Epithelial cell of umbilical artery (primary cell): ENCODE results near the gene NLRC3. TPM values are rescaled to one million over a fixed set of nuclear protein-coding genes. Genes with fewer than 3 reads are reported as not detected.

Experiments
- total RNA-seq: library from RNA; depleted of rRNA; stranded (reverse); fragments of >200 nt; gene quantifications from 2 replicates; pipeline ENCODE4 v1.2.3, GENCODE V29; 2014

The NLRC3 gene, protein sequence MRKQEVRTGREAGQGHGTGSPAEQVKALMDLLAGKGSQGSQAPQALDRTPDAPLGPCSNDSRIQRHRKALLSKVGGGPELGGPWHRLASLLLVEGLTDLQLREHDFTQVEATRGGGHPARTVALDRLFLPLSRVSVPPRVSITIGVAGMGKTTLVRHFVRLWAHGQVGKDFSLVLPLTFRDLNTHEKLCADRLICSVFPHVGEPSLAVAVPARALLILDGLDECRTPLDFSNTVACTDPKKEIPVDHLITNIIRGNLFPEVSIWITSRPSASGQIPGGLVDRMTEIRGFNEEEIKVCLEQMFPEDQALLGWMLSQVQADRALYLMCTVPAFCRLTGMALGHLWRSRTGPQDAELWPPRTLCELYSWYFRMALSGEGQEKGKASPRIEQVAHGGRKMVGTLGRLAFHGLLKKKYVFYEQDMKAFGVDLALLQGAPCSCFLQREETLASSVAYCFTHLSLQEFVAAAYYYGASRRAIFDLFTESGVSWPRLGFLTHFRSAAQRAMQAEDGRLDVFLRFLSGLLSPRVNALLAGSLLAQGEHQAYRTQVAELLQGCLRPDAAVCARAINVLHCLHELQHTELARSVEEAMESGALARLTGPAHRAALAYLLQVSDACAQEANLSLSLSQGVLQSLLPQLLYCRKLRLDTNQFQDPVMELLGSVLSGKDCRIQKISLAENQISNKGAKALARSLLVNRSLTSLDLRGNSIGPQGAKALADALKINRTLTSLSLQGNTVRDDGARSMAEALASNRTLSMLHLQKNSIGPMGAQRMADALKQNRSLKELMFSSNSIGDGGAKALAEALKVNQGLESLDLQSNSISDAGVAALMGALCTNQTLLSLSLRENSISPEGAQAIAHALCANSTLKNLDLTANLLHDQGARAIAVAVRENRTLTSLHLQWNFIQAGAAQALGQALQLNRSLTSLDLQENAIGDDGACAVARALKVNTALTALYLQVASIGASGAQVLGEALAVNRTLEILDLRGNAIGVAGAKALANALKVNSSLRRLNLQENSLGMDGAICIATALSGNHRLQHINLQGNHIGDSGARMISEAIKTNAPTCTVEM
- 2.9 and 10.4 TPM in 2 replicates for total RNA-seq

DNA sequence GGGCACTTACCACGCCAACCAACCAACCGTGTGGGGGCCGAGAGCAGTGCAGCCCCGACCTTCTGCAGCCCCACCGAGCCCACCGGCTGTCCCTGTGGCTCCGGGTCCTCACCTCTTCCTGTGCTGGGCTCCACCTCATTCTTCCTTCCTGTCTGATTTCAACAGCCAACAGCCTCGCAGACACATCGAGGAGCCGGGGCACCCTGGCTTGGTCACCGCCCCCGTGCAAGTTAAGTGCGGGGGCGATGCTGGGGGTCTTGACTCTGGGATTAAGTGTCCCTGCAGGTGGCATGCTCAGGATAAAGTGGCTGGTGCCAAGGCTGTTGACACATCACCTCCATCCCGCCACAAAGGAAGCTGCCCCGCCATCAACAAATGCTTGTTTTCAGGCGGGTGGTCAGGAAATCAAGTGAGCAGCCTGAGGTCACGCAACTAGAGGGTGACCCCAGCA, at the start of gene NLRC3:
TSS of gene NLRC3 (minus strand) at position 102 of the 451 bp plus-strand sequence. CDS start 12,367 bp downstream, outside the sequence.

DNA sequence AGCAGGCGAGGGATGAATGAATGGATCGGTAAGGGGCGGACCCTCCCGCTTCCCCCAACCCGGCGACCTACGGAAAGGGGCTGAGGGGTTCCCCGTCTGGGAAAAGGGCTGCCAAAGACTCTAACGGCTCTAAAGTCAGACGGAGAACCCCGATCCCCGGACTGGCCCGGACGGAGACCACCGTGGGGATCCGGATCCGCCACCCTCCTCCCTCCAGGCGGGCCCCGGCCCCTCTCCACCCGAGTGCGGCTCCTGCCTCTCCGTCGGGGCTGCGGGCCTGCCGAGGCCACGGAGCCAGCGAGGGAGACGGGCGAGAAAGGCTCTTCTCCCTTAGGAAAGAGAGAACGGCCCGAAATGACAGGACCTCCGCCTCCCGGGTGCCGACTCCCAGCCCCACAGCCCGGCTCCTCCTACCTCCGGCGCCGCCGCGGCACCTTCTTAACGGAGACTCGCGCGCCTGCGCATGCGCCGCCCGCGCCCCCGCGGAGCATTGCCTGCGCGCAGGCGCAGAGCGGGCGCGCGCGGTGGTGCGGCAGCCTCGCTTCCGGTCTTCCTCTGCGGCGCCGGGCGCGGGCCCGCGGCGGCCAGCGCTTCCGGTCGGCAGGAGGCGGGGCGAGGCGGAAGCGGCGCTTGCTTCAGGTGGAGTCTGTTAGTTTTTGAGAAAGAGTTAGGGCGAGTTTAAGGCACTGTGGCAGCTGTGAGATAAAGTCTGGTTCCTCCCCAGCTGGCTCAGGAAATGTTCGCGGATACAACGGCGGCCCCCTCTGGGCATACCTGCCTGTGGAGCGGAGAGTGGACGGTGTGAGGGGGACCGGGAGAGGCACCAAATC, 34.2 kb upstream of the NLRC3 start, which contains the start of gene SLX4:
TSS of gene SLX4 (minus strand) at position 461 of the 830 bp plus-strand sequence. CDS start 2,642 bp downstream, outside the sequence.

DNA sequence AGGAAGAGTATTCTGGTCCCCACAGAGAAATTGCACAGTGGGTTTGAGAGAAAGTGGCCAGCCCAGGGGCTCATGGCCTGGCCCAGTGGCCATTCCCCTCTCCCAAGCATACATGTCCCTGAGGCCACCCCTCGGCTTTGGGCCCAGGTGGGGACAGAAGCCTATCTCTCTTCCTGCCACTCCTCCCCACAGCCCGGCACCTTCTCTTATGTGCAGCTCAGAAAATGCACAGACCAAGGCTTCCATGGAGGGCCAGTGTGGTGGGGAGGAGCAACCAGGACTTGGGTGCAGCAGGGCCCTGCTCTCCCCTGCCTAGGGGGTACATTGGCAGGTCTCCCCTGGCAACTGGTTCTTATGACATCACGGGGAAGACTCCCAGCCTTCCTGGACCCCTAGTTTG, 82.0 kb downstream of the NLRC3 start, which contains the start of gene C16orf90:
TSS of gene C16orf90 (minus strand) at position 314 of the 400 bp plus-strand sequence. CDS start at position 246, 68 bp downstream.

Other genes with a start within 250 kb of the NLRC3 start
- gene OR2C1, start 221.5 kb downstream of the NLRC3 start, total RNA-seq, result 0.15 TPM in 1 of 2 replicates, not detected in the other
- gene ZSCAN32, start 176.4 kb downstream of the NLRC3 start, total RNA-seq, result 9.1 and 10.1 TPM in 2 replicates
- gene ZNF174, start 176.2 kb downstream of the NLRC3 start, total RNA-seq, result 4.3 and 4.9 TPM in 2 replicates
- 1.9 and 2.6 TPM in 2 replicates for gene ZNF597, start 133.9 kb downstream of the NLRC3 start, total RNA-seq
- gene NAA60, start 133.7 kb downstream of the NLRC3 start, total RNA-seq, result 11.0 and 27.5 TPM in 2 replicates
- gene C16orf90, start 81.9 kb downstream of the NLRC3 start, total RNA-seq, result not detected in 2 replicates
- gene CLUAP1, start 76.4 kb downstream of the NLRC3 start, total RNA-seq, result 14.3 and 22.0 TPM in 2 replicates
- 2.6 and 2.9 TPM in 2 replicates for gene SLX4, start 34.2 kb upstream of the NLRC3 start, total RNA-seq
- 5.8 and 12.2 TPM in 2 replicates for gene DNASE1, start 77.3 kb upstream of the NLRC3 start, total RNA-seq
- 73.1 and 99.7 TPM in 2 replicates for gene TRAP1, start 140.1 kb upstream of the NLRC3 start, total RNA-seq